Spleen (tissue), 11 donors: ENCODE data around the gene KISS1R. TPM values are rescaled to one million over a fixed set of nuclear protein-coding genes. Genes with fewer than 3 reads are reported as not detected.
A peak's percentile ranks its signal among the peaks of the same experiment; 100 is the strongest.

Experiments
- DNase-seq: peaks from one replicate; pipeline ENCODE4 v3.0.0-alpha.2; 2020
- H3K27ac ChIP-seq, 8 donors: fragments of 200-600 bp; sonication (generic) in 7 of 8; 1 replicate in 4 of 8; 2 replicates in 4 of 8; pipeline versions ENCODE4 v1.5.0 to v1.8.0; 2016 to 2021; ENCODE audit warnings: inconsistent platforms in 4 of 8, mild to moderate bottlenecking in 4 of 8, moderate library complexity in 1 of 8
- H3K27me3 ChIP-seq, 7 donors: fragments of 200-600 bp; sonication (generic) in 6 of 7; replicated peaks in 1 of 7; 1 replicate in 4 of 7; 2 replicates in 3 of 7; pipeline versions ENCODE4 v1.5.0 to v1.8.0; 2016 to 2021; ENCODE audit warnings: inconsistent platforms in 3 of 7, mild to moderate bottlenecking in 1 of 7
- H3K36me3 ChIP-seq, 6 donors: fragments of 200-600 bp; sonication (generic) in 5 of 6; 1 replicate in 4 of 6; 2 replicates in 2 of 6; pipeline versions ENCODE4 v1.5.0 to v1.8.0; 2016 to 2021; ENCODE audit warnings: inconsistent platforms in 2 of 6
- H3K4me1 ChIP-seq, 6 donors: fragments of 200-600 bp; sonication (generic) in 5 of 6; 1 replicate in 3 of 6; 2 replicates in 3 of 6; pipeline versions ENCODE4 v1.5.0 to v1.8.0; 2016 to 2021; ENCODE audit warnings: inconsistent platforms in 3 of 6
- H3K4me3 ChIP-seq, 8 donors: fragments of 200-600 bp; sonication (generic) in 7 of 8; 1 replicate in 4 of 8; 2 replicates in 4 of 8; pipeline versions ENCODE4 v1.5.0 to v1.8.0; 2016 to 2021; ENCODE audit warnings: inconsistent platforms in 4 of 8, mild to moderate bottlenecking in 4 of 8, moderate library complexity in 2 of 8
- H3K9me3 ChIP-seq, 8 donors: fragments of 200-600 bp; sonication (generic) in 7 of 8; 1 replicate in 4 of 8; 2 replicates in 4 of 8; pipeline versions ENCODE4 v1.5.0 to v1.8.0; 2016 to 2021; ENCODE audit warnings: inconsistent platforms in 4 of 8
- CTCF ChIP-seq, 11 experiments: fragments of 200-600 bp in 7 of 11; fragments of 450-650 bp in 4 of 11; sonication (generic) in 4 of 11; IDR thresholded peaks in 8 of 11; conservative IDR thresholded peaks in 3 of 11; 1 replicate in 7 of 11; 2 replicates in 4 of 11; pipeline versions ENCODE4 v1.4.0 to v1.8.0; 2016 to 2021; ENCODE audit warnings: antibody characterized with exemption in 11 of 11, inconsistent platforms in 4 of 11, mild to moderate bottlenecking in 1 of 11
- POLR2A ChIP-seq, 3 donors: fragments of 450-650 bp; IDR thresholded peaks; one replicate each; pipeline ENCODE4 v1.5.1; 2017; ENCODE audit warnings: antibody characterized with exemption in 3 of 3, mild to moderate bottlenecking in 1 of 3
- POLR2AphosphoS5 ChIP-seq, 3 donors: sonication (generic); formaldehyde crosslinking; IDR thresholded peaks; one replicate each; pipeline ENCODE4 v1.5.1; 2017; ENCODE audit warnings: antibody characterized with exemption in 3 of 3
- WGBS, 5 donors: extraction: QIAGEN DNeasy Blood & Tissue Kit in 3 of 5; methylation state at CpG; one replicate each; pipeline versions ENCODE4 v1.1.5 to v1.1.7; 2013 to 2018; 5-methylcytosine and 5-hydroxymethylcytosine counted together
- intact Hi-C: fragments of 100-400 bp; cut with DNase I; formaldehyde crosslinking; loops from one replicate; pipeline ENCODE4 v1.15.0; 2023; ENCODE audit warnings: low total_unique reads
- polyA plus RNA-seq, 3 donors: library from polyadenylated mRNA; stranded (reverse); fragments of 200-250 nt; gene quantifications; one replicate each; pipeline ENCODE4 v1.2.1, GENCODE V29; 2013
- total RNA-seq, 7 donors: library from RNA; depleted of rRNA in 3 of 7; stranded (reverse); fragments of >200 nt in 3 of 7; fragmentation: NEBNext Ultra II Directional in 4 of 7; extraction: Animal tissue kit (Norgen Biotek cat#: 25700) in 4 of 7; gene quantifications; one replicate each; pipeline versions ENCODE4 v1.1.0 to v1.2.1, GENCODE V29; 2016 to 2021
- donor health status: healthy with polysubstance abuse.
- donor health status: DM: no; HTN: no; CAD: no; lungs with moderate emphysema.
- donor health status: DM: no; HTN: no; CAD: no.
- donor health status: Bipolar disorder and iron deficiency.
- donor health status: healthy.
- donor health status: DM: no; HTN: no; CAD: no.
- donor health status: DM: yes; HTN: yes; CAD: no.

Gene KISS1R
- total and polyA plus RNA-seq, 10 donors: 0.22 to 0.50 (median 0.35) TPM; not detected in 2

GRCh38 chr19:952680-953444 is 35.7 kb downstream of the KISS1R start:
- WGBS, 5 donors: 11 to 20% (median 15%) methylated on average over 19 to 21 of the region's 21 CpGs
- Histone ChIP-seq H3K4me1 (peaks cover 8 to 92% (median 54%) of the 10 kb centered on the region in 6 donors), H3K27me3 (no peaks in the 10 kb centered on the region), H3K9me3 (no peaks in the 10 kb centered on the region), H3K4me3 (peak overlapping the region in 5 of 8 donors; percentile 4 to 54 (median 17)), H3K36me3 (peaks cover 0 to 5% (median 0%) of the 10 kb centered on the region in 6 donors), H3K27ac (peak overlapping the region in 6 of 8 donors; percentile 4 to 79 (median 62))
- no peak for TF ChIP-seq CTCF (IDR thresholded peaks at IDR 0.05 in 8 of 11, conservative IDR thresholded peaks at IDR 0.05 in 3 of 11)
- DNase-seq: no peak
- intact Hi-C loops: no loop called here

GRCh38 chr19:953445-954271 is 36.5 kb downstream of the KISS1R start:
- peaks cover 8 to 84% (median 46%) of the 10 kb centered on the region in 6 donors for H3K4me1 ChIP-seq
- H3K27me3 ChIP-seq: no peaks in the 10 kb centered on the region

GRCh38 chr19:954272-954671 is 37.1 kb downstream of the KISS1R start:
- H3K27me3 ChIP-seq: no peaks in the 10 kb centered on the region
- no peak overlapping the region for H3K4me3 ChIP-seq
- no peaks in the 10 kb centered on the region for H3K9me3 ChIP-seq
- peaks cover 0 to 6% (median 0%) of the 10 kb centered on the region in 6 donors for H3K36me3 ChIP-seq
- H3K4me1 ChIP-seq: peaks cover 8 to 78% (median 39%) of the 10 kb centered on the region in 6 donors
- no peak overlapping the region for H3K27ac ChIP-seq
- TF ChIP-seq POLR2AphosphoS5 (IDR thresholded peaks at IDR 0.05) (no peak), CTCF (IDR thresholded peaks at IDR 0.05 in 8 of 11, conservative IDR thresholded peaks at IDR 0.05 in 3 of 11) (no peak)
- intact Hi-C loops: no loop called here
- WGBS, 5 donors: 83 to 92% (median 86%) methylated on average over 14 of the region's 14 CpGs
- DNase-seq: no peak

More at GRCh38 chr19:953445-954271, 36.5 kb downstream of the KISS1R start:
- intact Hi-C loops: no loop called here
- DNase-seq: no peak
- TF ChIP-seq CTCF (IDR thresholded peaks at IDR 0.05 in 8 of 11, conservative IDR thresholded peaks at IDR 0.05 in 3 of 11): no peak
- TF ChIP-seq POLR2A (IDR thresholded peaks at IDR 0.05): no peak
- TF ChIP-seq POLR2AphosphoS5 (IDR thresholded peaks at IDR 0.05): no peak
- Histone ChIP-seq H3K36me3 (no peaks in the 10 kb centered on the region), H3K9me3 (no peaks in the 10 kb centered on the region), H3K4me3 (peak overlapping the region in 5 of 8 donors; percentile 4 to 54 (median 17)), H3K27ac (peak overlapping the region in 4 of 8 donors; percentile 57 to 79 (median 67))
- WGBS, 5 donors: 44 to 57% (median 50%) methylated on average over 33 of the region's 33 CpGs
